HG03460 (cell line): Measurements from ENCODE around the gene ARID4A.
"Not testable (repeated sequence)": the region's sequence is repeated elsewhere in the genome, so short reads cannot be mapped to it uniquely, and the experiment has no call there.

Source experiments
- ATAC-seq: cut with Tn5 transposase; IDR thresholded peaks from one replicate; pipeline ENCODE4 v1.9.1; 2021; ENCODE audit not compliant: unreplicated experiment

The ARID4A gene

GRCh38 chr14:58362272-58362671 lies 63.9 kb downstream of the ARID4A start:
- ATAC-seq, result not testable (repeated sequence)

- no peak for ATAC-seq
These were observed 64.5 kb downstream of the ARID4A start for GRCh38 chr14:58362798-58363412.

DNA sequence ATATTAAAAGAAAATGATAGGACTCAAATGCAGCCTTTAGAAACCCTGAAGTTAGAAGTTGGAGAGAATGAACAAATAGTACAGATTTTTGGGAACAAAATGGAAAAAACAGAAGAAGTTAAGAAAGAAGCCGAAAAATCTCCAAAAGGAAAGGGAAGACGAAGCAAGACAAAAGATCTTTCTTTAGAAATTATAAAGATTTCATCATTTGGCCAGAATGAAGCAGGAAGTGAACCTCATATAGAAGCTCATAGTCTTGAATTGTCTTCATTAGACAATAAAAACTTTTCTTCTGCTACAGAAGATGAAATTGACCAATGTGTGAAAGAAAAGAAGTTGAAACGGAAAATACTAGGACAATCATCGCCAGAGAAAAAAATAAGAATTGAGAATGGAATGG lies 66.0 kb downstream of the ARID4A start:
- ATAC-seq, result no peak

- ATAC-seq, result no peak
These were observed 68.9 kb downstream of the ARID4A start for GRCh38 chr14:58367296-58367695.

DNA sequence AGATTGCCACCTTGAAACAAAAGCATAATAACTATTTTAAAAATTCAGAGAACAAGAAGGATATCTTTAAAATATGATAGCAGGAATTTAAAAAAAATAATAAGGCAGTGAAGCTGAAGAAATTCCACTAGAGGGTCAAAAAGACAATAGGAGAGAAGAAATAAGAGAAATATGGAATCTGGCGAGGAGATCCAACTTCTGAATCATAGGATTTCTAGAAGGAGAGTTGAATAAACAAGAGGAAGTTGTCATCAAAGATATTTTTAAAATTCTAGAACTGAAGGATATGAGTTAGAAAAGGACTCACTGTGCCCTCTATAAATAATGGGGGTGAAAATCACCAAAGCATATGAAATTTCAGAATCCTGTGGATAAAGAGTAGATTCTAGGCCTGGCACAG lies 70.6 kb downstream of the ARID4A start:
- ATAC-seq, result no peak

DNA sequence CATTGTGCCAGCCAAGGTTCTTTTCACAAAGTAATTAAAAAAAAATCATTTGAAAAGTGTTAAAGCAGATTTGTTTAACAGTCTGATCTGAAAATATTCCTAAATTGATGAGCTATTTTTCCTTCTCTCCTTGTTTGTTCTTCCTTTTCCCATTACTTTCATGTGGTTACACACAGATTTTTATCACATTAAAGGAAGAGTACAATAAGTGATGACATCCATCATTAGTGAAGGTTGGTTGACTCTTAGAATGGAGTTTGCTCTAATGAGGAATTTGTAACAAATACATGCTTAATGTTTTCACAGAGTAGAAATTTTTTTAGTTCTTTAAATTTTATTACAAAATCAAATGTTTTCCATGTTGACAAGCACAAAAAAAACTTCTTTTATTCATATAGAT lies 78.4 kb downstream of the ARID4A start:
- ATAC-seq, result no peak

DNA sequence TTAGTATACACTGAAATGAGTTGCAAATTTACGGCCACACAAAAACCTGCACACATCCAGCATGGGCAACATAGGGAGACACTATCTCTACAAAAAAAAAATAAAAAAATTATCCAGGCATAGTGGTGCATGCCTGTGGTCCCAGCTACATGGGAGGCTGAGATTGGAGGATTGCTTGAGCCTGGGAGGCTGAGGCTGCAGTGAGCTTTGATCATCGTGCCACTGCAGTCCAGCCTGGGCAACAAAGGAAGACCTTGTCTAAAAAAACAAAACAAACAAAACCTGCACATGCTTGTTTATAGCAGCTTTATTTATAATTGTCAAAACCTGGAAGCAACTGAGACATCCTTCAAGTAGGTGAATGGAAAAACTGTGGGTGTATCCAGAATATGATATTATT lies 92.5 kb downstream of the ARID4A start:
- ATAC-seq, result no peak

GRCh38 chr14:58395562-58395811 lies 97.1 kb downstream of the ARID4A start:
- ATAC-seq, result no peak

GRCh38 chr14:58395812-58396788 lies 97.7 kb downstream of the ARID4A start, which contains the start of gene TOMM20L:
TOMM20L (plus strand) TSS chr14:58395930; CDS start chr14:58395958, 28 bp downstream.
- peak; percentile 93 for ATAC-seq

- no peak for ATAC-seq
These were observed 98.8 kb downstream of the ARID4A start for GRCh38 chr14:58397156-58397555.

GRCh38 chr14:58398495-58398894 lies 100.1 kb downstream of the ARID4A start:
- ATAC-seq, result no peak

DNA sequence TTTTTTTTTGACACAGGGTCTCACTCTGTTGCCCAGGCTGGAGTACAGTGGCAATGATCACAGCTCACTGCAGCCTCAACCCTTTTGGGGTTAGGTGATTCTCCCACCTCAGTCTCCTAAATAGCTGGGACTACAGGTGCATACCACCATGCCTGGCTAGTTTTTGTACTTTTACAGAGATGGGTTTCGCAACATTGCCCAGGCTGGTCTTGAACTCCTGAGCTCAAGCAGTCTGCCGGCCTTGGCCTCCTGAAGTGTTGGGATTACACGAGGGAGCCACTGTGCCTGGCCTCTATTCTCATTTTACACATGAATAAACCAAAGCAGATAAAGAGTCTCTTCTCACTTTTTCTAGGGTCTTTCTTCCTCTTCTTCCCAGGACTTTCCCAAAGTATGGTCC lies 100.5 kb downstream of the ARID4A start:
- ATAC-seq, result no peak

DNA sequence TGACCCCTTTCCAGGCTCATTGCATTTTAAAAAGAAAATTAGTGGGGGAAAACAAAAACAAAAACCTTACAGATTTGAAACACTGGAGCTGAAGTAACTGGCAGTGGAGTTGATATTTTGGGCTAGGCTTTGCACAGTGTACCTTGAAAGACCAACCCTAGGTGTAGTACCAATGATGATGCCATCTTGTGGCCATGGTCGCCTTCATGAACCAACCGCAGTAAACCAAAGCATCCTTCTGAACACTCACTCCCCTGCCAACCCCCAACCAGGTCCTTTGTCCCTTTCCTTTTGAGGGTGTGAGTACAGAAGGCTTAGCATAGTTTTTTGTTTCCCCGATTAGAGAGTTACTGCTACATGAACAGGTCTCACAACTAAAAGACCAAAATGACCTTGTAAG lies 103.2 kb downstream of the ARID4A start:
- ATAC-seq, result no peak

DNA sequence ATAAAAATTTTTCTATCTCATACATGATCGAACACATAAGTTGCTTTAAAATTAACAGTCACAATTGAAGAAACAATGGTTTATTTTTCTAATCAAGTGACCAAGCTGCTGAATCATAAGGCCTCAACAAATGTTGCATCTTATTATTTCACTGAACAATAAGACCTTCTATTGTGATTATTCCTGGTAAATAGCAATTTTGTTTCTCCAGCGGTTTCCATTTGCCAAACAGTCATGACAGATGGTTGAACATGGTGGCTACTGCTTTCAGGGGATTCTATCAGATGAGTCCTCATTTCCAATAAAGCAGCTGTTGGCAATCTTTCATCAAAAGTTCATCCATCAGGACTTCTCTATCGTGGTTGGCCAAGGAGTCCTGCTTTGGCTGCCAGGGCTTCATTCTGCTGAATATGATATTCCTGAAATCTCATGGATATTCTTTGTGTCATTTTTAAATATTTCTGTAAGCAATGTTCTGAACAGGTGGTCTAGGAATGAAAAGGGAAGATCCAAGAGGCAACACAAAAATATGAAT lies 110.4 kb downstream of the ARID4A start:
- no peak for ATAC-seq

DNA sequence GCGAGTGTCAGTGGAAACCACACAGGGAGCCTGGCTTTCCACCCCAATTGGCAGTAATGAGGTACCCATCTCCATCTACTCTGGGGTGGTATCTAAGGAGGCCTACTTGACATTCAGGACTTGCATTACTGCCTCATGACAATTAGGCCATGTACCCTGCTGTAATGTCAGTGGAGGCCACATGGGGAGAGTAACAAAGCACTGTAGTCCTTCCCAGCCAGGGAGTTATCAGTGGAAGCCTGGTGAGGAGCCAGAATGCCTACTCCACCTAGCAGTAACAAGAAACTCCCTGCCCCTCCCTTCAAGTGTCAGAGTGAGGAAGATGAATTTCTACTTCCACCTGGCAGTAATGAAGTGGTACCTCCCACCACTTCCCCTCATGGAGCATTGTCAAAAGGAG lies 116.5 kb downstream of the ARID4A start:
- ATAC-seq, result no peak

GRCh38 chr14:58415636-58416547 lies 117.5 kb downstream of the ARID4A start:
- no peak for ATAC-seq

DNA sequence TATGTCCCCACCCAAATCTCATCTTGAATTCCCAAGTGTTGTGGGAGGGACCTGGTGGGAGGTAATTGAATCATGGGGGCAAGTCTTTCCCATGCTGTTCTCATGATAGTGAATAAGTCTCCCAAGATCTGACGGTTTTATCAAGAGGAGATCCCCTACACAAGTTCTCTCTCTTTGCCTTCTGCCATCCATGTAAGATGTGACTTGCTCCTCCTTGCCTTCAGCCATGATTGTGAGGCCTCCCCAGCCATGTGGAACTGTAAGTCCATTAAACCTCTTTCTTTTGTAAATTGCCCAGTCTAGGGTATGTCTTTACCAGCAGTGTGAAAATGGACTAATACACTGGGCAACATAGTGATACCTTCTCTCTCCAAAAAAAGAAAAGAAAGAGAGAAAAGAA lies 118.6 kb downstream of the ARID4A start:
- ATAC-seq, result not testable (repeated sequence)
